Naive thymus-derived CD8-positive, alpha-beta T cell (primary cell): ENCODE measurements around the gene HMSD. TPM values are rescaled to one million over a fixed set of nuclear protein-coding genes. Genes with fewer than 3 reads are reported as not detected.
A peak's percentile ranks its signal among the peaks of the same experiment; 100 is the strongest.
"Not testable (repeated sequence)": the region's sequence is repeated elsewhere in the genome, so short reads cannot be mapped to it uniquely, and the experiment has no call there.

Source experiments
- ATAC-seq, 2 donors: fragments of 150-1000 bp; cut with Tn5 transposase in 1 of 2; sonication (Bioruptor Pico), chemical (Tn5 transposase) in 1 of 2; 1 replicate in 1 of 2; 2 replicates in 1 of 2; pipeline ENCODE4 v1.10.0; 2021; ENCODE audit warnings: mild to moderate bottlenecking in 2 of 2, moderate library complexity in 2 of 2
- POLR2A ChIA-PET: fragments of 350-600 bp; sonication (Branson Sonifier 250); formaldehyde crosslinking; loops from one replicate; lab custom pipeline; 2021; ENCODE audit warnings: antibody characterized with exemption; lab: Charles Lee
- DNase-seq, 10 donors: peaks; one replicate each; pipeline versions ENCODE4 v3.0.0 to v3.0.0-alpha.2; 2020 to 2022
- H3K27ac Mint-ChIP-seq, 10 donors: one replicate each; pipeline ENCODE4 v1.8.0; 2020 to 2022; ENCODE audit warnings: mild to moderate bottlenecking in 10 of 10, mixed read lengths in 10 of 10, moderate library complexity in 4 of 10, inconsistent platforms in 1 of 10
- H3K27me3 Mint-ChIP-seq, 5 donors: one replicate each; pipeline ENCODE4 v1.8.0; 2021 to 2022; ENCODE audit warnings: mixed read lengths in 5 of 5
- H3K36me3 Mint-ChIP-seq, 3 donors: one replicate each; pipeline ENCODE4 v1.8.0; 2020 to 2022; ENCODE audit warnings: mixed read lengths in 3 of 3, mild to moderate bottlenecking in 2 of 3, inconsistent platforms in 1 of 3
- H3K4me1 Mint-ChIP-seq, 4 donors: one replicate each; pipeline ENCODE4 v1.8.0; 2021 to 2022; ENCODE audit warnings: mixed read lengths in 4 of 4
- H3K4me3 Mint-ChIP-seq, 10 donors: one replicate each; pipeline ENCODE4 v1.8.0; 2020 to 2022; ENCODE audit warnings: mild to moderate bottlenecking in 10 of 10, mixed read lengths in 10 of 10, moderate library complexity in 6 of 10, inconsistent platforms in 1 of 10
- H3K9me3 Mint-ChIP-seq, 9 donors: one replicate each; pipeline ENCODE4 v1.8.0; 2020 to 2022; ENCODE audit warnings: mixed read lengths in 9 of 9, mild to moderate bottlenecking in 3 of 9, inconsistent platforms in 1 of 9, moderate library complexity in 1 of 9
- polyA plus RNA-seq, 3 donors: library from polyadenylated mRNA; unstranded; fragments of 300-500 nt; fragmentation: Illumina TruSeq; gene quantifications; one replicate each; pipeline ENCODE4 v1.2.3, GENCODE V29; 2021
- total RNA-seq, 8 experiments: library from RNA in 2 of 8; stranded (reverse) in 2 of 8; gene quantifications; one replicate each; pipeline ENCODE4 v1.2.3 and lab custom pipeline; 2021 to 2026

Gene HMSD
- total and polyA plus RNA-seq, 5 experiments from 2014 or later: not detected

DNA sequence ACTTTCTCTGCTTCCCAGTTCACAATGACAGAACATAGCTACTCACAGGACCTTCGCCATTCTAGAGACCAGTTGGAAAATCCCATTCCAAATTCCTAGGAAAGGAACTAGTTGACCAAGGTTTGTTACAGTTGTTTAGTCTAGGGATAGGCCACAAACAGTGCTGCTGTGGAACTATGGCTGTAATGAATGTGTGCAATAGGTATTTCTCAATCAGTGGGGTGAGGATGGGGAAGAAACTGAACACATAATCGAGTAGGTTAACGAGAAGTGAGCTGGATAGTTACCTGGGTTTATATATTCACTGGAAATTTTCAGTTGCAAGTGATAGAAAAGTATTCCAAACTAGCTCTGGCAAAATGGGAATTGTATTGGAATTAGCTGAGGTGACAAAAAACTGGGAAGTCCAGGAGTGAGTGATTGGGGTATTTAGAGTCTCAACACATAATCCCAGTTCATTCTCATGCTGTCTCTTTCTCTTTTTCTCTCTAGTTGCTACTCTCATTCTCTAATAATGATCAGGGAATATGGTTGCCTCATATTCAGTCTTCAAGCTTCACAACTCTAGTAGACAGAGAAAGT lies 18.2 kb upstream of the HMSD start:
- Mint-ChIP-seq H3K27me3 (peaks cover 0 to 27% (median 9%) of the 10 kb centered on the region in 5 donors), H3K4me3 (no peak overlapping the region), H3K4me1 (peaks cover 0 to under 1% (median 0%) of the 10 kb centered on the region in 4 donors), H3K9me3 (no peaks in the 10 kb centered on the region), H3K27ac (no peak overlapping the region), H3K36me3 (no peaks in the 10 kb centered on the region)
- ATAC-seq (no peak), DNase-seq (no peak)
- POLR2A ChIA-PET: no interaction called here

DNA sequence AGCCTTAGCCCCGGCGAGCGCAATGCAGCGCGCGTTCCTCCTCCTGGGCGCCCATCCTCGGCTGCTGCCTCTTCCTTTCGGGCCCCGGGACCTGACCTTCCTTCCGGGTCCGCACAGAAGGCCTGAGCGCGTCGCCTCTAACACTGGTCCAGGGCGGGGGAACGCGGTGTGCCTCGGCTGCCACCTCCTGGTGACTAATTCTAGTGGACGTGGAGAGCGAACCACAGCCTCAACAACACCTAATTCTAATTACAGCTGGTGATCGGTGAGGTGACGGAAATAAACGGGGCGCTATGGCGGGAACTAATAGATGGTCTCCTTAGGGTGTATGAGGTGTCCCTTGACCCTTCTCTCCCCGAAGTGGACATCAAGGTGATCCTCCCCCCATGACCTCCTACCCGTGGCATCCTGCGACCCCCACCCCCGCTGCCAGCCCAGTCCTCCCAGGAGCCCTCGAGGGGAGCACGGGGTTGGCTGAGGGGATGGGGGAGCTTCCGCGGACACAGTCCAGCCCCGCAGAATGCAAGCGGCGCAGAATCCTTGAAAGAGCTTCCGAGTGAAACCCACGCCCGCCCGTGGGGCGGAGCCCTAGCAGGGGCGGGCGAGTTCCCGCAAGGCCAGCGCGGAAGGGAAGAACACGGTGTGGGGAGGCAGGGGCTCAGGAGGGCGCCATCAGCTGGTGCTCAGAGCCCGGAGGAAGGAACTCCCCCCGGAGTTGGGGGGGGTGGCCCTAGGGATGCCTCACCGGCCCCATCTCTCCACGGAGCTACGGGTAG lies 12.8 kb upstream of the HMSD start:
- Mint-ChIP-seq H3K4me1 (peaks cover 2 to 8% (median 3%) of the 10 kb centered on the region in 4 donors), H3K27ac (no peak overlapping the region)

DNA sequence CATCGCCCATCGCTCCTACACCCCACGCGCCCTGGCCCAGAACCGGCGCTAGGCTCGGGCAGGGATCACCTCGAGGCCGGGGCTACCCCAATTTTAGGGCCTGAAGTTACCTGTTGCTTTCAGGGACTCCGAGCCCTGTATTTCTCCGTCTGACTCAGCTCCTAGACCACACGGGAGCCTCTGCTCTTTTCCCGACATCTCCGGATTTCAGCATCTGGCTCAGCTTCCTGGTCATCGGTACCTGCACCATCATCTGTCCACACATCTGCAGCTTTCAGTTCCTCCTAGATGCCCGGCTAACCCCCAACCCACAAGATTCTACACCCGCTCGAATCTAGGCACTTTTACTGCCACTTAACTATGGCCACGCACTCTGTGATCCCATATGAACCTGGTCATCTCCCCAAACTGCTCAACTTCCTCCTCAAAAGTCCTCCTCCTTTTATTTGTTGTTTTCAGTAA lies 12.1 kb upstream of the HMSD start:
- Mint-ChIP-seq H3K36me3 (no peaks in the 10 kb centered on the region), H3K27ac (no peak overlapping the region), H3K9me3 (peaks cover 0 to 6% (median 0%) of the 10 kb centered on the region in 9 donors), H3K4me3 (peak overlapping the region in 1 of 10 donors; percentile 66), H3K27me3 (peaks cover 5 to 16% (median 11%) of the 10 kb centered on the region in 5 donors), H3K4me1 (peaks cover 2 to 8% (median 3%) of the 10 kb centered on the region in 4 donors)
- no peak for DNase-seq
- POLR2A ChIA-PET: no interaction called here
- ATAC-seq: no peak

More for the DNA sequence above, 12.8 kb upstream of the HMSD start:
- DNase-seq (peak in 9 of 10 donors; percentile 11 to 67 (median 18)), ATAC-seq (peak; percentile 74 to 89)
- Mint-ChIP-seq H3K27me3 (peaks cover 3 to 16% (median 5%) of the 10 kb centered on the region in 5 donors), H3K36me3 (no peaks in the 10 kb centered on the region), H3K4me3 (peak overlapping the region in 8 of 10 donors; percentile 58 to 80 (median 70)), H3K9me3 (peaks cover 0 to under 1% (median 0%) of the 10 kb centered on the region in 9 donors)
- POLR2A ChIA-PET: no interaction called here

DNA sequence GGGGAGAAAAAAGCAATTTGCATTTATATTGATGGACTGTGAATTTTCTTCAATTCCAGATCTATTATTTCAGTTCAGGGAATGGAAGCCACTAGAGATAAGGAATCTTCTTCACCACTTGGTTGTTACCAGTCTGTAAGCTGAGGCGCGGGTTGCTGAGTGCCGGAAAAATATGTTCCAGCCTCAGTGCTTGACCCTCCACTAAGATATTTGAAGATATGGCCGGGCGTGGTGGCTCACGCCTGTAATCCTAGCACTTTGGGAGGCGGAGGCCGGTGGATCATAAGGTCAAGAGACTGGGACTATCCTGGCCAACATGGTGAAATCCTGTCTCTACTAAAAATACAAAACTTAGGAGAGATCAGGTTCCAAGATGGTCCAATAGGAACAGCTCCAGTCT lies 9.1 kb upstream of the HMSD start:
- H3K4me1 Mint-ChIP-seq: peaks cover 2 to 8% (median 3%) of the 10 kb centered on the region in 4 donors
- H3K27me3 Mint-ChIP-seq: peaks cover 22 to 43% (median 37%) of the 10 kb centered on the region in 5 donors
- no peaks in the 10 kb centered on the region for H3K36me3 Mint-ChIP-seq
- DNase-seq (no peak), ATAC-seq (no peak)
- peaks cover 0 to 10% (median 0%) of the 10 kb centered on the region in 9 donors for H3K9me3 Mint-ChIP-seq
- H3K4me3 Mint-ChIP-seq: no peak overlapping the region
- POLR2A ChIA-PET: no interaction called here
- no peak overlapping the region for H3K27ac Mint-ChIP-seq

DNA sequence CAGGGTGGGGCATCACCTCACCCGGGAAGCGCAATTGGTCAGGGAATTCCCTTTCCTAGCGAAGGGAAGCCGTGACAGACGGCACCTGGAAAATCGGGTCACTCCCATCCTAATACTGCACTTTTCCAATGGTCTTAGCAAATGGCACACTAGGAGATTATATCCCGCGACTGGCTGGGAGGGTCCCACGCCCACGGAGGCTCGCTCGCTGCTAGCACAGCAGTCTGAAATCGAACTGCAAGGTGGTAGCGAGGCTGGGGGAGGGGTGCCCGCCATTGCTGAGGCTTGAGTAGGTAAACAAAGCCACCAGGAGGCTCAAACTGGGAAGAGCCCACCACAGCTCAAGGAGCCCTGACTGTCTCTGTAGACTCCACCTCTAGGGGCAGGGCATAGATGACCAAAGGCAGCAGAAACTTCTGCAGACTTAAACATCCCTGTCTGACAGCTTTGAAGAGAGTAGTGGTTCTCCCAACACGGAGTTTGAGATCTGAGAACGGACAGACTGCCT lies 8.5 kb upstream of the HMSD start:
- H3K27me3 Mint-ChIP-seq: peaks cover 25 to 49% (median 41%) of the 10 kb centered on the region in 5 donors
- DNase-seq, H3K36me3 Mint-ChIP-seq, H3K27ac Mint-ChIP-seq, ATAC-seq, H3K9me3 Mint-ChIP-seq, H3K4me1 Mint-ChIP-seq, POLR2A ChIA-PET, H3K4me3 Mint-ChIP-seq: not testable (repeated sequence)

DNA sequence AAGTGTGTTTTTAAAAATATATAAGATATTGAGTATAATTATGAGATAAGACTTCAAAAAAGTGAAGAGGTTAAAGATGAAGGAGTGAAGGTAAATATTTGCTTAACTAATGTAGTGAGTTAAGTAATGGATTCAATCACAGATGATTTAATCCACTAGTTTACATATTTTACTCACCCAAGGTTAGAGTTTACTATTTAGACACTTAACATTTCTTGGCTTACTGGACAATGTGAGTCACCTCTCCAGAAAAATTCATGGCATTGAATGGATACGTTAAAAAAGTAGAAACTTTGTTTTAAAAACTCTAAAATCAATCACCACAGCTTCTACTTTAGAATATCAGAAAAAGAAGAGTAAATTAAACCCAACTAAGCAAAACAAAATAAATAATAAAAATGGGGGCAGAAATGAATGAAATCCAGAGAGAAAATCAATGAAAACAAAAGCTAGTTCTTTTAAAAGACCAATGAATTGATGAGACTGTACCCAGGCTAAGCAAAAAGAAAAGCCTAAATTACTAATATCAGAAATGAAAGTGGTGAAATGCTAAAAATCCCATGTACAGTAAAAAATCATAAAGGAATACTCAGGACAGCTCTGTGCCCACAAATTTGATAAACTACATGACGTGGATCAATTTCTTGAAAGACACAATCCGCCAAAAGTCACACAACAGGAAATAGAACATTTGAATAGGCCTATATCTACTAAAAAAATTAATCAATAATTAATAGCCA lies 1.9 kb upstream of the HMSD start:
- H3K9me3 Mint-ChIP-seq: peaks cover 0 to 5% (median 0%) of the 10 kb centered on the region in 9 donors
- POLR2A ChIA-PET: no interaction called here
- peaks cover 38 to 66% (median 56%) of the 10 kb centered on the region in 5 donors for H3K27me3 Mint-ChIP-seq
- no peak overlapping the region for H3K27ac Mint-ChIP-seq
- ATAC-seq (no peak), DNase-seq (no peak)
- no peak overlapping the region for H3K4me3 Mint-ChIP-seq
- H3K36me3 Mint-ChIP-seq: no peaks in the 10 kb centered on the region
- H3K4me1 Mint-ChIP-seq: peaks cover 0 to 12% (median 10%) of the 10 kb centered on the region in 4 donors

DNA sequence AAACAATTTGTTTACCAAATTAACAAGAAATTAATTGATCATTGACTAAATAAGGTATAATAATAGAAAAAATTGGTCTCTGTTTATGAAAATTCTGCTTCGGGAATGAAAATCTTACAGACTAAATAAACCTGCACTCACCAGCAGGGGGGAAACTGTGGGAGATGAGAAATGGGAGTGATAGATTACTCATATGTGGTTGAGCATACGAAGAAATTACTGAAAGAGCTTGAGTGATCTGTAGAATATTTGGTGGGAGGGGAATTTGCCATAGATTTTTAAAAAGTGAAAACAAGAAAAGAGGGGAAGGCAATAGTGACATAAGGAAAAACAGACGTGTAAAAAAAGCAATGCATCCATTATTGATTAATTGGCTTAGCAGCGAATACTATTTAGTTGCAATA lies 2.2 kb downstream of the HMSD start:
- POLR2A ChIA-PET: no interaction called here
- no peak for DNase-seq
- no peak for ATAC-seq
- peaks cover 16 to 39% (median 25%) of the 10 kb centered on the region in 5 donors for H3K27me3 Mint-ChIP-seq
- H3K36me3 Mint-ChIP-seq: no peaks in the 10 kb centered on the region
- H3K4me3 Mint-ChIP-seq: no peak overlapping the region
- H3K9me3 Mint-ChIP-seq: peaks cover 0 to 5% (median 0%) of the 10 kb centered on the region in 9 donors
- H3K4me1 Mint-ChIP-seq: peaks cover 0 to 12% (median 10%) of the 10 kb centered on the region in 4 donors
- no peak overlapping the region for H3K27ac Mint-ChIP-seq

DNA sequence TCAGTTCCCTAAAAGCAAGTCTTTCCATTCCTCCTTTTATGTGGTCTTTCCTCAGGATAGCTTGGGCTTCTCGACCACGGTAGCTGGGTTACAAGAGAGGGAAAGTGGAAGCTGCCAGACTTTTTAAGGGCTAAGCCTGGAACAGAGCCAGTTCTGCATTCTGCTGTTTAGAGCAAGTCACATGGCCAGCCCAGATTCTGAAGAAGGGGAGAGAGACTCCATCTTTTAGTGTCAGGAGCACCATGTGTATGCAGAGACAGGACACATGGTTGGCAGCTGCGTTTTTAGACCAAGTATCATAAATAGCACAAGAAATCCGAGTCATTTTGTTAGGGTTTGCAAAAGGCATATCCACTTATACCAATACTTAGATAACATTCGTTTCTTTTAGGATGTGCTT lies 4.7 kb downstream of the HMSD start:
- Mint-ChIP-seq H3K27me3 (peaks cover 6 to 40% (median 22%) of the 10 kb centered on the region in 5 donors), H3K27ac (no peak overlapping the region), H3K9me3 (peaks cover 0 to 5% (median 0%) of the 10 kb centered on the region in 9 donors), H3K4me1 (peaks cover 0 to 6% (median 5%) of the 10 kb centered on the region in 4 donors), H3K36me3 (no peaks in the 10 kb centered on the region), H3K4me3 (no peak overlapping the region)
- no peak for DNase-seq
- POLR2A ChIA-PET: no interaction called here
- no peak for ATAC-seq

DNA sequence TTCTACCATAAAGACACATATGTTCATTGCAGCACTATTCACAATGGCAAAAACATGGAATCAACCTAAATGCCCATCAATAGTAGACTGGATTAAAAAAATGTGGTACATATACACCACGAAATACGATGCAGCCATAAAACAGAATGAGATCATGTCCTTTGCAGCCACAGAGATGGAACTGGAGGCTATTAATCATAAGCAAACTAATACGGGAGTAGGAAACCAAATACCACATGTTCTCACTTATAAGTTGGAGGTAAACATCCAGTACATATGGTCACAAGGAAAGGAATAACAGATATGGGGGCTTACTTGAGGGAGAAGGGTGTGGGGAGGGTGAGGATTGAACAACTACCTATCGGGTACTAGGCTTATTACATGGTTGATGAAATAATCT lies 7.7 kb downstream of the HMSD start:
- H3K4me1 Mint-ChIP-seq: no peaks in the 10 kb centered on the region
- no peak for ATAC-seq
- H3K4me3 Mint-ChIP-seq: no peak overlapping the region
- POLR2A ChIA-PET: no interaction called here
- no peaks in the 10 kb centered on the region for H3K36me3 Mint-ChIP-seq
- H3K9me3 Mint-ChIP-seq: no peaks in the 10 kb centered on the region
- no peak overlapping the region for H3K27ac Mint-ChIP-seq
- peaks cover 13 to 43% (median 24%) of the 10 kb centered on the region in 5 donors for H3K27me3 Mint-ChIP-seq
- no peak for DNase-seq

DNA sequence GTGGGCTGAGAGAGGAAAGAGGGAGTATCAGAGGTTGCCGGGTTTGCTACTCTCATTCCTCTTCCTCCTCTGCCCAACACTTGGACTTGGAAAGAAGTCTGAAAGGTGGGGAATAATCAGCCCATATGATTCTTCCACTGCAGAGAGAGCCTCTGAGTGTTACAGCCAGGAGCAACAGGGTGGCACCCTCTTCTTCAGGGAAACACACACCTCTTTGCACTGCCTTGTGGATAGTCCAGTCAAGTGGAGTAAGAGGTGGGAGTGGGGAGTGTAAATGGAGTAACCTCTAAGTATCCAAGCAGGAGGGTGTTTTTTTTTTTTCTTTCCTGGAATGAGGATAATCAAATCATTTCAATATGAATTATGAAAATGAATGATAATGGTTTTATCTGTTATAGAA lies 11.8 kb downstream of the HMSD start:
- no peaks in the 10 kb centered on the region for H3K9me3 Mint-ChIP-seq
- POLR2A ChIA-PET: no interaction called here
- H3K27ac Mint-ChIP-seq: no peak overlapping the region

DNA sequence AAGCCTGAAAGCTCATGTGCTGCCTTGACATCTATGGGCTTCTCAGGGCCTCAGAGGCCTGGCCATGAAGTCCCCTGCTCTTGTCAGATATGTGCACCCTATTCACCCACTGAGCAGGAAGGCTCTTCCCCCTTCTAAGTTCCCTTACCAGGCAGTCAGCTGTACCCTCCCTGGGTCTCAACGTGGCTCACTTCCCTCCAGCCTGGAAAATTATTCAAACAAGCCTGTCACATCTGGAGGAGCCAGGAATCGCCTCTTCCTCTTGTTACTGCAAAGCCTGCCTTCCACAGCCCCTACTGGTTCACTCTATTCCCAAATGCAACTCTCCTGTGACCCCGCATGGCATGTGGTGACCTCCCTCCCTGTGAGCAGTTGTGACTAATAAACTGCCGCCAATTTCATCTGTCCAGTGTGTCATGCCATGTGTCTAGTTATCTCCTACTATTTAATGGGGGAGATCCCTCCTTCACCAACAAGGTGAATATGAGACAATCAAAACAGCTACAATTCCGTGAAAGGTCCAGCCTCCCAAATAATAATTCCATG lies 12.4 kb downstream of the HMSD start:
- H3K4me3 Mint-ChIP-seq: no peak overlapping the region
- H3K27me3 Mint-ChIP-seq: peaks cover 13 to 48% (median 25%) of the 10 kb centered on the region in 5 donors
- DNase-seq (no peak), ATAC-seq (no peak)
- H3K9me3 Mint-ChIP-seq: no peaks in the 10 kb centered on the region
- H3K4me1 Mint-ChIP-seq: no peaks in the 10 kb centered on the region
- H3K27ac Mint-ChIP-seq: peak overlapping the region in 2 of 10 donors; percentile 41 to 67
- H3K36me3 Mint-ChIP-seq: no peaks in the 10 kb centered on the region
- POLR2A ChIA-PET: no interaction called here

More for the DNA sequence above, 11.8 kb downstream of the HMSD start:
- Mint-ChIP-seq H3K27me3 (peaks cover 13 to 54% (median 27%) of the 10 kb centered on the region in 5 donors), H3K4me3 (no peak overlapping the region), H3K36me3 (no peaks in the 10 kb centered on the region), H3K4me1 (no peaks in the 10 kb centered on the region)
- no peak for ATAC-seq
- no peak for DNase-seq

DNA sequence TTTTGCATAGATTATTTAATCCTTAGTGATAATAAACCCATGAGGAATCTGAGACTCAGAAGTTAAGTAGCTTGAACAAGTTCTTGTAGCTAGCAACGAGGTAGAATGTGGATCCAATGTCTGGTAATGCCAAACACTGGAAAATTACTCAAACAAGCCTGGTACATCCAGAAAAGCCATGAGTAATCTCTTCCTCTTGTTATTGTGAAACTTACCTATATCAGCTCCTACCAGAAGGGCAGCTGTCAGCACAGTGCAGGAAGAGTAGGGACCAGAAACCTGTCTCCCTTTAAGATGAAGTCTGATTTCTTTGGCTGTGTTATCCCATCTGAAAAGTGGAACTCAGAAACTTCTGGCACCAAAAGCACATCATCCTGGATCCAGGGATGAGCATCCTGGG lies 13.0 kb downstream of the HMSD start:
- Mint-ChIP-seq H3K4me3 (no peak overlapping the region), H3K27me3 (peaks cover 13 to 42% (median 22%) of the 10 kb centered on the region in 5 donors), H3K36me3 (no peaks in the 10 kb centered on the region), H3K4me1 (no peaks in the 10 kb centered on the region), H3K27ac (no peak overlapping the region), H3K9me3 (no peaks in the 10 kb centered on the region)
- DNase-seq (no peak), ATAC-seq (no peak)
- POLR2A ChIA-PET: no interaction called here
